Stimulated activated CD8-positive, alpha-beta memory T cell treated with anti-CD3 and anti-CD28 coated beads, Interleukin-2, amount 100 ng/mL, for 48 hours (primary cell): ENCODE data around the gene KCND2.
"Not testable (repeated sequence)": the region's sequence is repeated elsewhere in the genome, so short reads cannot be mapped to it uniquely, and the experiment has no call there.

Experiments used
- DNase-seq, 2 donors: peaks; one replicate each; pipeline ENCODE4 v3.0.0-alpha.2; 2020; ENCODE audit warnings: low read depth in 2 of 2

The KCND2 gene

DNA sequence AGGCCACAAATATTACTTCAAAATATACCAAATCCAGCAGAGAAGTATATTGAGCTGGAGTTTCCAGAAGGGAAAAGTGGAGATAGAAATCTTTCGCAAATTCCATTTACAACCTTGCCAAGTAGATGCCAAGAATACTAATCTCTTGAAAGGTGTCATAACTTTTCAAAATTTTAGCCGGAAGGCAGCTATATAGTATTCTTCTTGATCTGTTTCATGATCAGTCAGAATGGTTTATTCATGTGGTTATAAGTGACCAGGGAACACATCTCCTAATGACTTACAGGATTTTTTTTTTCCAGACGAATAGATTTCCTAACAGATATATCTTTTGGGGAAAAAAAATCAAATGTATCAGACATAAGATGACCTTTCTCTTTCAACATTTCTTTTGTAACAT, 314.3 kb downstream of the KCND2 start:
- DNase-seq: no peak

DNA sequence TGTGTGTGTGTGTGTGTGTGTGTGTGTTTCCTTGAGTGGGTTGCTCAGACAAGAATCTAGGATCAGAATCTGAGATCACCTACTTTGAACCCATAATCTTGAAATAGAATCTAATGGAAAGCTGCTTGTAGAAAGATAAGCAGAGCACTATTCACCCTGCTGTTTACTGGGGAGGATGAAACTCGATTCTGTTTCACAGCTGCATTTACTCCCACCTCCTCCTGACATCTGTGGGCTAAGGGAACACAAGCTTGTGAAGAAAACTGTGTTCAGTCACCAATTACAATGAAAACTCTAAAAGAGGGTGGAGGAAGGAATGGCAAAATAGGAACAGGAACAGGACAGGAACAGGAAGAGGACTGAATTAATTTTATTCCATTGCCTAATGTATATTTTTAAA, 315.4 kb downstream of the KCND2 start:
- no peak for DNase-seq

- DNase-seq: no peak
Observed at GRCh38 chr7:120588862-120589261, 315.9 kb downstream of the KCND2 start.

DNA sequence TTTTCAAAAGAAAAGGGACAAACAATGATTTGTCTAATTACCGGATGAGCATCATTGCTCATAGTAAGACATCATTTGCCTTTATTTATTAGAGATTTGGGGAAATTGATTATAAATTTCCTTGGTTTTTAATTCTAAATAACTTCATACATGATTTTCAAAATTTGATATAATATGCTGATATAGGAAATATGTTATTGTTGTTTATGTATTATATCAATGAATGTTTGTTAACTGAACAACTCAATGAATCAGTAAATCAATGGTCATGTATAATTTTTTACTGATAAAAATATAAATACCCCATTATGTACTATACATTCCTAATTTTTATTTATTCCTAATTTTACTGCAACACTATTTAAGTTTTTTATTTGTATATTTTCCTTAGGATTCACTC, 327.6 kb downstream of the KCND2 start:
- no peak for DNase-seq

DNA sequence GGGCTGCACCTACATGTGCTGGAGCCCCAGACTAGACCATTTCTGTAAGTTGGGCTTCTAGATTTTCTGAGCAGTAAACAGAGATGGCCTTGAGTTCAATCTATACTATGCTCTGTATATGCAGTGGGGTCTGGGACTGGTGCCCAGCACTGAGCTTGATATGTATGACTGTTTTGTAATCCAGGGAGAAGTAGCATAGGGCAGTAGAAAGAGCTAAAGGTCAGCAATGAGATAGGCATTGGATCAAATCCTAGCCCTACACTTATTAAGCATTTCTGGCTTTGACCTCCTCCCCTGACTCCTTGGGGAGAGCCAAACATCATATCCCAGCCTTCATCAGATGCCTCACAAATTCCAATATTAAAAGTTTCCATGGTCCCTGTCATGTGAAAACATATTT, 330.4 kb downstream of the KCND2 start:
- DNase-seq: no peak

DNA sequence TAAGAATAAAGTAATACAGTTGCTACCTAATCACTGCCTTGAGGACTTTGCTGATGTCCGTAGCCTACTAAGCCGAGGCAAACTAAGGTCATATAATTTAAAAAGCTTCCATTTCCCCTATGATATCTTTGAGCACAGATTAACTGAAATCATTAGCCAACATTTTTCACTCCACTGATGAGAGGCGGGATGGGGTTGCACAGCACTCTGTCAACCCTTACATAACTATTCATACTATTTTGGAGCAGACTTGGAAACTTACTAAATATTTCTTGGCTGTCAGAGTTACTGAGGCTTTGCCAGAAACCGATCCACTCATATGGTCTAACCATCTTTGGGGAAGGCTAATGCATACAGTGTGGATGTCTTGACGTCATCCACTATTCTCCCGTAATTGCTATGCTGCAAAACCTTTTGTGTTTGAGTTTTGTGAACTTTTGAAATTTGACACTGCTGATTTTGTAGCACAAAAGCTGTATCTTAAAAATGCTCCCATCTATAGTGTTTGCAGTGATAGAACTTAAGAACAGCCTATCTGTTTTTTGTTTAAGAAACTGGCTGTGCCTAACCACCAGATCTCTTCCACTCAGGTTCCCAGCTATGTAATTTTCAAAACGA, 336.3 kb downstream of the KCND2 start:
- DNase-seq: no peak

GRCh38 chr7:120611975-120612374, 339.0 kb downstream of the KCND2 start:
- DNase-seq: no peak

DNA sequence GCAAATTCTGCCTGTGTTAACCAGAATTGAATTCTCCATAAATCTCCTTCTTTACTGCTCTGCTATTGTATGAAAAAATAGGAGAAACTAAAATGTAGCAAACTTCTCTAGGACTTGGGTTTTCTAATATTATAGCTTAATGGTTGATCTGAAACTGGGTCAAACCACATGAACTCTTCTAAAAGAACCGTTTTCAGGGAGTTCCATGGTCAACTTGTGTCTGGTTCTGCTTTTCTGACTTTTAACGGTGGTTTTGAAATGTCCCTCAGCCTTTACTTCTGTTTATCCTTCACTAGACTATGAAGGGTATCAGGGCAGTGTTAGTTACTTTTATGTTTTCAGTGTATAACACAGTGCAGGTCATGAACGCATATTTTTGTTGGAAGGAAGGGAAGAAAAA, 342.7 kb downstream of the KCND2 start:
- no peak for DNase-seq

DNA sequence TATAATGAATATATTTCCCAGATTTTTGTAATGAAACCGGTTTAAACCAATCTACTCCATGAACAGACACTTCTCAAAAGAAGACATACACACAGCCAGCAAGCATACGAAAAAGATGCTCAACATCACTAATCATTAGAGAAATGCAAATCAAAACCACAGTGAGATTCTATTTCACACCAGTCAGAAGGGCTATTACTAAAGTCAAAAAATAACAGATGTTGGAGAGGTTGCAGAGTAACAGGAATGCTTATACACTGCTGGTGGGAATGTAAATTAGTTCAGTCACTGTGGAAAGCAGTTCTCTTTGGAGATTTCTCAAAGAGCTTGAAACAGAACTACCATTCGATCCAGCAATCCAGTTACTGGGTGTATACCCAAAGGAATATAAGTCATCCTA, 344.3 kb downstream of the KCND2 start:
- no peak for DNase-seq

GRCh38 chr7:120628251-120628650, 355.3 kb downstream of the KCND2 start:
- no peak for DNase-seq

GRCh38 chr7:120639884-120640283, 366.9 kb downstream of the KCND2 start:
- DNase-seq: no peak

DNA sequence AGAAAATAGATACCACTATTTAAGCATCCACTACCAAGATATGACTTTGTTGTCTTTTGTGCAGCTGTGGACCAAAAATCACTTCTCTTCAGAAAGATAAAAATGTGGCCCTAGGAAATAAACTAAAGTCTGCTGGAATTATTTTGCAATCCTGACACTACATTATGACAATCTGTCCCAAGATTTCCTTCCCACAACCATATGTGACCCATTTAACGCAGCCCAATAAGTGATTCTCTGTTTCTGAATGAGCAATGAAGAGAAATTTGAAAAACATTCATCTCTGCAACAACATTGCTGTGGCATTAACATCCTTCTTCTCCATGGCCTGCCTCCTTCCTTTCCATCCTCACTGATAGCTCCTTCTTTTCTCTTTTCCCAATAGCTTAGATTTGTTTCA, 373.0 kb downstream of the KCND2 start:
- DNase-seq: no peak

DNA sequence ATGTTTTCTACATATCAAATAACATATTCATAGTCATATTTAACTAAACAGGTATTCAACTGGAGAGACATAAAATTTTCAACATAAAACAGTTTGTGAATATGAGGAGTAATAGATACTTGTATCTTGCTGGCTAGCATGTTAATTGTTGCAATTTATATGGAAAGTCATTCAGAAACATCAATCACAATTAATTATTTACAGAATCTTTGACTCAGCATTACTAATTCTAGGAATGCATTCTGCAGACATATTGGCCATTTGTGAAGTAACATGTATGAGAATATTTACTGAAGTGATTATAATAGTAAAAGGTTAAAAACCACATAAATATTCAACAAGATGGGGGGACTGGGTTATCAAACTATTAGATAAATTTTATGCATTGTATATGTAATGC, 381.3 kb downstream of the KCND2 start:
- no peak for DNase-seq

DNA sequence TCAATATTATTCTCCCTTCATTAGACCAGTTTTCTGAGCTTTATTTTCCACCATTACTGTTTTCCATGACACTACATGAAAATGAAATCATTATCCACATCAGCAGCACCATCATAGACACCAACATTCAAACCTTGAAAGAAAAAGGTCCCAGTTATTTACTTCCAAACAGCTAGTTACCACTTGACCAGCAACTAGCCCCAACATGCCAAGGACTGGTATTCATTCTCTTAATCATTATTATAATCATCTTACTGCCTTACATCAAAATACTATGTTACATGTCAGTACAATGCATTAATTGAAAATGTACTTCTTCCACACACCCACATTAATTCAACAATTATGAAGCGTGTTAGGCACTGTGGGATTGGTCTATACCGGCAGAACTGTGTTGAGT, 385.5 kb downstream of the KCND2 start:
- no peak for DNase-seq

GRCh38 chr7:120662291-120662690, 389.3 kb downstream of the KCND2 start:
- no peak for DNase-seq

GRCh38 chr7:120665068-120665467, 392.1 kb downstream of the KCND2 start:
- DNase-seq: no peak

GRCh38 chr7:120675076-120675475, 402.1 kb downstream of the KCND2 start:
- no peak for DNase-seq

DNA sequence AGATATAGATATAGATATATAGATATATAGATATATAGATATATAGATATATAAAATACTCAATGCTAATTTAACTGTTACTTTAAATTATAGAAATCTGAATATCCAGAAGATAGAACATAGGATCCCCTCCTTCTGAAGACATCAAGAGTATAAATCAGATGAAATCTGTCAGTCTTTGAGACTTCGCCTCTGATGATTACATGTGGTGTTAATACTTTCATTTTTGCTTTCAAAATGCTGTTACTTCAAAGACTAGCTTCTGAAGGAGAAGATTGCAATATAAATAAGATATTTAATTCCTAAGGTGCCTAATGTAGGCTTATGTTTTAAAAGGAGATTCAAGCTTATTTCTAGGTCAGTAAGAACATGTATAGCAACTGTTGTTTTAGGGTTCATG, 404.6 kb downstream of the KCND2 start:
- DNase-seq: no peak

DNA sequence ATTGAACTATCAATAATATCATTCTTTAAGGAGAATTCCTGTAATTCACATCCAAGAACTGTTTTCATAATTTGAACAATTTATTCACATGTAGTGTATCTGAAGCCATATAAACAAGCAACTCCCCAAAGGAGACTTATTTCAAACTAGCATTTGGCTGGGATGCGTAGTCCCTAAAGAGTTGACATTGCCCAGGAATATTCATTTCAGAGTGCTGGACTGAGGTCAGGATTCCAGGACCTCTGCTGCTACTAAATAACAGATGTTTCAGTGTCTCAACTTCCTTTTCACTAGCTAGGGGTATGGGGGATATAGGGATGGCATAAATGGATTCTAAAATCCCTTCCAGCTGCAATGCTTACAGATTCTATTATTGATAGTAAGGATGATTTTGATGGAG, 408.0 kb downstream of the KCND2 start:
- no peak for DNase-seq

DNA sequence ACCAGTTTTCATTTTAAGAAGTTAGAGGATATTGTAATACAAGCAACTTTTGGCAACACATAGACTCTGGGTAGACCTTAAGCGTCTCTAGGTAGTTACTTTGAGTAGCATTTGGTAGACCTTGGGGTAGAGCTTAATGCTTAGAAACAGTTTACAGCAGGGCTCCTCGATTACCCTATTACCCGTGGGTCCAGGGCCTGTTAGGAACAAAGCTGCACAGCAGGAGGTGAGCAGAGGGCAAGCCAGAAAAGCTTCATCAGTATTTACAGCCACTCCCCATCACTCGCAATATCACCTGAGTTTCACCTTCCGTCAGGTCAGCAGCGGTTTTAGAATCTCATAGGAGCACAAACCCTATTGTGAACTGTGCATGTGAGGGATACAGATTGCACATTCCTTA, 411.5 kb downstream of the KCND2 start:
- DNase-seq: no peak

- no peak for DNase-seq
Observed at GRCh38 chr7:120691915-120692314, 418.9 kb downstream of the KCND2 start.

- no peak for DNase-seq
Observed at GRCh38 chr7:120695848-120696247, 422.9 kb downstream of the KCND2 start.

DNA sequence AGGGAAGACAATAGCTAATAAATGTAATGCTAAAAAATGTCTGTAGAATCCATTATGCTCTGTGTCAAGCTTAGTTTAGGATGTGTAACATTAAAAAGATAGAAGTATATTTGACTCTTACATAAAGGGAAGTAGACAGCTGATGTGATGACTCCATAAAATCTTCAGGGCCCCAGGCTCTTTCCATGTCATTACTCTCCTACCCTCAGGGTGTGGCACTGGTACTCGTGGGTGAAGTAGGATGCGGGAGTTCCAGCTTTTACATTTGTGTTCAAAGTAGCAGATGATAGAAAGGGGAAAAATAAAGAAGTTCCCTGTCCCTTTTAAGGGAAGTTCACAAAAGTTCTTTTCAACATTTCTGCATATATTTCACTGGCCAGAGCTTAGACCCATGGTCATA, 427.8 kb downstream of the KCND2 start:
- no peak for DNase-seq

GRCh38 chr7:120702408-120702807, 429.4 kb downstream of the KCND2 start:
- not testable (repeated sequence) for DNase-seq
